Smooth muscle cell (in vitro differentiated cells): ENCODE measurements around the gene KL. TPM values are rescaled to one million over a fixed set of nuclear protein-coding genes. Genes with fewer than 3 reads are reported as not detected.

ENCODE experiments used
- DNase-seq: peaks from one replicate; lab custom pipeline; 2025; ENCODE audit not compliant: unreplicated experiment; lab: John Stamatoyannopoulos, UW
- H2AFZ ChIP-seq: fragments of 200-600 bp; sonication (generic); 2 replicates; pipeline ENCODE4 v1.6.0; 2016; ENCODE audit warnings: antibody characterized with exemption, low read depth, mild to moderate bottlenecking
- H3F3A ChIP-seq: fragments of 200-600 bp; sonication (generic); 2 replicates; pipeline ENCODE4 v1.6.0; 2017; ENCODE audit warnings: antibody characterized with exemption, low read depth
- H3K27ac ChIP-seq: fragments of 200-600 bp; sonication (generic); 2 replicates; pipeline ENCODE4 v1.5.1; 2016; ENCODE audit warnings: low read depth, mild to moderate bottlenecking
- H3K27me3 ChIP-seq: fragments of 200-600 bp; sonication (generic); 2 replicates; pipeline ENCODE4 v1.6.1; 2016; ENCODE audit warnings: low read depth, mild to moderate bottlenecking
- H3K36me3 ChIP-seq: fragments of 200-600 bp; sonication (generic); 2 replicates; pipeline ENCODE4 v1.5.1; 2016; ENCODE audit warnings: low read depth
- H3K4me1 ChIP-seq: fragments of 200-600 bp; sonication (generic); 2 replicates; pipeline ENCODE4 v1.5.1; 2016; ENCODE audit warnings: low read depth
- H3K4me2 ChIP-seq: fragments of 200-600 bp; sonication (generic); 2 replicates; pipeline ENCODE4 v1.6.0; 2016; ENCODE audit warnings: mild to moderate bottlenecking
- H3K4me3 ChIP-seq: fragments of 200-600 bp; sonication (generic); 2 replicates; pipeline ENCODE4 v1.5.1; 2016; ENCODE audit warnings: mild to moderate bottlenecking
- H3K79me2 ChIP-seq: fragments of 200-600 bp; sonication (generic); 2 replicates; pipeline ENCODE4 v1.6.0; 2016; ENCODE audit warnings: low read depth, mild to moderate bottlenecking
- H3K9ac ChIP-seq: fragments of 200-600 bp; sonication (generic); 2 replicates; pipeline ENCODE4 v1.6.0; 2016; ENCODE audit warnings: low read depth
- H3K9me3 ChIP-seq: fragments of 200-600 bp; sonication (generic); replicated peaks from 2 replicates; pipeline ENCODE4 v1.5.1; 2016; ENCODE audit warnings: low read depth
- H4K20me1 ChIP-seq: fragments of 200-600 bp; sonication (generic); 2 replicates; pipeline ENCODE4 v1.6.0; 2016; ENCODE audit warnings: low read depth
- WGBS: methylation state at CpG from one replicate; pipeline ENCODE4 v1.1.7; 2016; ENCODE audit warnings: low lambda C conversion rate; 5-methylcytosine and 5-hydroxymethylcytosine counted together
- polyA plus RNA-seq: library from polyadenylated mRNA; unstranded; fragments of >200 nt; fragmentation: Nextera tagmentation; extraction: Ambion mirVana; gene quantifications from 2 replicates; pipeline ENCODE4 v1.2.1, GENCODE V29; 2016
- total RNA-seq: library from RNA; depleted of rRNA; stranded (reverse); fragments of >200 nt; gene quantifications from 2 replicates; pipeline ENCODE4 v1.2.3, GENCODE V29; 2014
- TF ChIP-seq, protein P1 (sequence below): fragments of 200-600 bp; sonication (generic); IDR thresholded peaks from 2 replicates; pipeline ENCODE4 v1.5.1; 2017; ENCODE audit warnings: borderline replicate concordance, mild to moderate bottlenecking, antibody characterized with exemption; ENCODE audit not compliant: insufficient read depth, poor library complexity, severe bottlenecking

Gene KL
- total and polyA plus RNA-seq, 2 experiments from 2014 or later = 0.49 TPM; not detected in 1

DNA sequence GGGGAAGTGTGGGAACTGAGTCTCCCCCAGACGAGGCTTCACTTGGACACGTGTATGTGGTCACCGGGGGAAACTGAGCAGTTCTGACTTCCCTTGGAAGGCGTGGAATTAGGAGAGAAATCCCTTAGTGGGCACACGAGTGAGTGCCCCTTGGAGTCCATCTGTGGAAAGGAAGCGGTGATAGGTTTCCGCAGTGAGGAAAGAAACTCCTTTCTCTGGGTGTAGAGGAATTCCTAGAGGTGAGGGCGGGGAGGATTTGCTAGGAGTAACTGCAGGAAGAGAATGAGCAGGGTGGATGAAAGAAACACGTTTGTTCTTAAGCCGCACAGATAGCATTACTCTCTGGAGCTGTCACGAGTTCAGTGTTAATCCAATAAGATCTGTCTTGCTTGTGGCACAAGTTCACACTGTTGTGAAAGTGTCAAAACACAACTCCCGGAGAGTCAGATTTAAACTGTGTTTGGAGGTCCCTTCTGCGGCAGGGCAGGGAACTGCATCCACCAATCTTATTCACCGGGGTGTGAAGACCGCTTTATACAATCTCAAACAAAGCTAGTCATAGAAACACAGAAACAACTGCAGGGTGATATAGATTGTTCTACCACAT is 1.2 kb downstream of the KL start:
- peak overlapping the region; percentile 69 for H2AFZ ChIP-seq
- no peak for DNase-seq

DNA sequence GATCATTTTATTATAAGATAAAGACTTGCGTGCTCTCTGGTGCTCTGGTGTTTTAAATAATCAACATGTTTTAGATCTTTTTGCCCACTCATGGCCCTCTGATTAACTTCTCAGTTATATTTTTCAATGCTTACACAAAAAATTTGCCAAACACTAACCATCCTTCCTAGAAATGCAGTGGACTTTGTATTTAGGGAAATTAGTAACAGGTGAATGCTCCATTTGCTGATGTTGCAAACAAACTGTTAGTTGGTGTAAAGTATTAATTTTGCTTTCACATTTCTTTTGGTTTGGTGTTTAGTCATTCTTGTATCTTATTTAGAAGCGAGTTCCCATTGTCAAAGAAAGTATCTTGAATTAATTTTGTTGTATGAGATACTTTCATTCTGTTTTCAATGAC is 2.7 kb downstream of the KL start:
- H2AFZ ChIP-seq = no peak overlapping the region
- no peaks in the 10 kb centered on the region for H4K20me1 ChIP-seq
- H3K27ac ChIP-seq = no peak overlapping the region
- H3K79me2 ChIP-seq = no peaks in the 10 kb centered on the region
- H3K4me1 ChIP-seq = no peaks in the 10 kb centered on the region
- H3K27me3 ChIP-seq = peaks cover 90% of the 10 kb centered on the region
- 48% methylated on average over 2 of the region's 2 CpGs for WGBS
- H3K9me3 ChIP-seq = no peaks in the 10 kb centered on the region
- no peak for DNase-seq
- H3K4me2 ChIP-seq = no peak overlapping the region
- H3F3A ChIP-seq = no peaks in the 10 kb centered on the region
- TF ChIP-seq, protein P1, sequence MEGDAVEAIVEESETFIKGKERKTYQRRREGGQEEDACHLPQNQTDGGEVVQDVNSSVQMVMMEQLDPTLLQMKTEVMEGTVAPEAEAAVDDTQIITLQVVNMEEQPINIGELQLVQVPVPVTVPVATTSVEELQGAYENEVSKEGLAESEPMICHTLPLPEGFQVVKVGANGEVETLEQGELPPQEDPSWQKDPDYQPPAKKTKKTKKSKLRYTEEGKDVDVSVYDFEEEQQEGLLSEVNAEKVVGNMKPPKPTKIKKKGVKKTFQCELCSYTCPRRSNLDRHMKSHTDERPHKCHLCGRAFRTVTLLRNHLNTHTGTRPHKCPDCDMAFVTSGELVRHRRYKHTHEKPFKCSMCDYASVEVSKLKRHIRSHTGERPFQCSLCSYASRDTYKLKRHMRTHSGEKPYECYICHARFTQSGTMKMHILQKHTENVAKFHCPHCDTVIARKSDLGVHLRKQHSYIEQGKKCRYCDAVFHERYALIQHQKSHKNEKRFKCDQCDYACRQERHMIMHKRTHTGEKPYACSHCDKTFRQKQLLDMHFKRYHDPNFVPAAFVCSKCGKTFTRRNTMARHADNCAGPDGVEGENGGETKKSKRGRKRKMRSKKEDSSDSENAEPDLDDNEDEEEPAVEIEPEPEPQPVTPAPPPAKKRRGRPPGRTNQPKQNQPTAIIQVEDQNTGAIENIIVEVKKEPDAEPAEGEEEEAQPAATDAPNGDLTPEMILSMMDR = no peak
- no peak overlapping the region for H3K9ac ChIP-seq
- H3K4me3 ChIP-seq = no peak overlapping the region
- no peaks in the 10 kb centered on the region for H3K36me3 ChIP-seq

More for the DNA sequence above, 1.2 kb downstream of the KL start:
- H3K4me1 ChIP-seq = no peaks in the 10 kb centered on the region
- H3K36me3 ChIP-seq = no peaks in the 10 kb centered on the region
- H3K27me3 ChIP-seq = peaks cover 84% of the 10 kb centered on the region
- no peak overlapping the region for H3K9ac ChIP-seq
- no peaks in the 10 kb centered on the region for H4K20me1 ChIP-seq
- no peaks in the 10 kb centered on the region for H3F3A ChIP-seq
- peak overlapping the region; percentile 34 for H3K4me3 ChIP-seq
- TF ChIP-seq, protein P1 = peak; percentile 23
- WGBS = 19% methylated on average over 15 of the region's 15 CpGs
- H3K9me3 ChIP-seq = no peaks in the 10 kb centered on the region
- no peaks in the 10 kb centered on the region for H3K79me2 ChIP-seq
- peak overlapping the region; percentile 78 for H3K4me2 ChIP-seq
- no peak overlapping the region for H3K27ac ChIP-seq

DNA sequence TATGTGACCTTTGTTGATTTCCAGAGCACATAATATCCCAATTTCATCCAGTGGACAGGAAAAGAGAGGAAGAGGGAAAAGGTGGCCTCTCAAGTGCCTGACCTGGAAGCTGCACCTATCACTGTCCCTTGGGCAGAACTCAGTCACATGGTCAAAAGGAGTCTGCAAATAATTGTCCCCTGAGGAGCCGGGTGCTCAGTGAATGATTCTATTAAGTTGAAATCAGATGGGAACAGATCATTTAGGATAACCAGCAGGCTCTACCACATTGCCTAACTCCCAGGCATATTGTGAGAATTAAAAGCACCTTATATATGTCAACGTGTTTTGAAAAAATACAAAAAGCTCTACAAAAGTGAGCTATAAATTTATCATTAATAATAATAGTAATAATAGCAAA is 6.8 kb downstream of the KL start:
- no peak overlapping the region for H2AFZ ChIP-seq
- no peak overlapping the region for H3K4me3 ChIP-seq
- H3K9ac ChIP-seq = no peak overlapping the region
- H3K79me2 ChIP-seq = no peaks in the 10 kb centered on the region
- no peak overlapping the region for H3K4me2 ChIP-seq
- 79% methylated on average over 2 of the region's 2 CpGs for WGBS
- H3K9me3 ChIP-seq = no peaks in the 10 kb centered on the region
- TF ChIP-seq, protein P1 = no peak
- no peak overlapping the region for H3K27ac ChIP-seq
- no peaks in the 10 kb centered on the region for H3K36me3 ChIP-seq
- H3F3A ChIP-seq = no peaks in the 10 kb centered on the region
- H4K20me1 ChIP-seq = no peaks in the 10 kb centered on the region
- no peaks in the 10 kb centered on the region for H3K4me1 ChIP-seq
- DNase-seq = no peak
- H3K27me3 ChIP-seq = peaks cover 75% of the 10 kb centered on the region

DNA sequence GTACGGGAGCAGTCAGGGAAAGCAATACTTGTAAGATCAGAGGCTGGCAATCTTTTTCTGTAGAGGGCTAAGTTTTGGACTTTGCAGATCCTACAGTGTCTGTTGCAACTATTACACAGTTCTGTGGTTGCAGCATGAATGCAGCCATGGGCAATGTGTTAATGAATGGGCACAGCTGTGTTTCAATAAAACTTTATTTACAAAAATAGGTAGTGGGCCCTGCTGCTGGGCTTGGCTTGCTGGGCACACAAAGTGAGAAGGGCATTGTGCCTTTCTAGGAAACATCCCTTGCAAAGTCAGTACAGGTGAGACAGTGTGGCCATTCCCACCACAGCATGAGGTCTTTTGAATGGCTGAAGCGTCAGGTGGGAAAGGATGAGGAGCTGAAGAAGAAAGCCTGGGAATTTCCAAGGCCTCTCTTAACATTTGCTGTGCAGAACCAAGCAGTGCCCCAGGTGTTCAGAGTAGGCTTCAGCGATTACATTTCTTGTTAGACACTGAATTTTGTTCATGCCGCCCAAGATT is 9.1 kb downstream of the KL start:
- no peaks in the 10 kb centered on the region for H3K4me1 ChIP-seq
- H3K79me2 ChIP-seq = no peaks in the 10 kb centered on the region
- no peak overlapping the region for H3K9ac ChIP-seq
- no peaks in the 10 kb centered on the region for H4K20me1 ChIP-seq
- no peak overlapping the region for H2AFZ ChIP-seq
- H3K9me3 ChIP-seq = no peaks in the 10 kb centered on the region
- no peak overlapping the region for H3K4me3 ChIP-seq
- peaks cover 52% of the 10 kb centered on the region for H3K27me3 ChIP-seq
- no peaks in the 10 kb centered on the region for H3K36me3 ChIP-seq
- no peaks in the 10 kb centered on the region for H3F3A ChIP-seq
- no peak for DNase-seq
- WGBS = 92% methylated on average over 4 of the region's 4 CpGs
- TF ChIP-seq, protein P1 = no peak
- no peak overlapping the region for H3K4me2 ChIP-seq
- H3K27ac ChIP-seq = no peak overlapping the region
